Trophoblast cell (in vitro differentiated cells and primary cell): Measurements from ENCODE around the gene PRR35.

Experiments used
- DNase-seq, 2 donors: peaks; one replicate each; pipeline ENCODE4 v3.0.0-alpha.2; 2016
- H2AFZ ChIP-seq: 2 replicates; pipeline ENCODE4 v1.6.1; 2013; ENCODE audit warnings: low read length, moderate library complexity, mild to moderate bottlenecking; ENCODE audit not compliant: insufficient read depth, poor library complexity
- H2AK5ac ChIP-seq: 2 replicates; pipeline ENCODE4 v1.6.1; 2013; ENCODE audit warnings: mild to moderate bottlenecking, low read length
- H2BK120ac ChIP-seq: 2 replicates; pipeline ENCODE4 v1.6.1; 2013; ENCODE audit warnings: low read length, mild to moderate bottlenecking, moderate library complexity; ENCODE audit not compliant: insufficient read depth, poor library complexity
- H2BK12ac ChIP-seq: 2 replicates; pipeline ENCODE4 v1.6.1; 2013; ENCODE audit warnings: mild to moderate bottlenecking, low read length, moderate library complexity
- H2BK5ac ChIP-seq: 2 replicates; pipeline ENCODE4 v1.6.1; 2013; ENCODE audit warnings: low read length, low read depth, moderate library complexity, mild to moderate bottlenecking; ENCODE audit not compliant: poor library complexity
- H3K14ac ChIP-seq: 2 replicates; pipeline ENCODE4 v1.6.1; 2013; ENCODE audit warnings: mild to moderate bottlenecking, low read length
- H3K18ac ChIP-seq: 2 replicates; pipeline ENCODE4 v1.6.1; 2013; ENCODE audit warnings: mild to moderate bottlenecking, low read length
- H3K23ac ChIP-seq: 2 replicates; pipeline ENCODE4 v1.6.1; 2013; ENCODE audit warnings: low read length
- H3K27ac ChIP-seq: 2 replicates; pipeline ENCODE4 v1.5.1; 2013; ENCODE audit warnings: low read depth, mild to moderate bottlenecking, inconsistent platforms, low read length, moderate library complexity
- H3K27me3 ChIP-seq: 2 replicates; pipeline ENCODE4 v1.6.1; 2013; ENCODE audit warnings: inconsistent platforms, mild to moderate bottlenecking, low read length, moderate library complexity; ENCODE audit not compliant: insufficient read depth
- H3K36me3 ChIP-seq, 2 experiments: 1 replicate in 1 of 2; 2 replicates in 1 of 2; pipeline ENCODE4 v1.6.1; 2013; ENCODE audit warnings: low read length in 2 of 2, mild to moderate bottlenecking in 2 of 2, moderate library complexity in 1 of 2; ENCODE audit not compliant: insufficient read depth in 2 of 2, control insufficient read depth in 1 of 2
- H3K4ac ChIP-seq: 2 replicates; pipeline ENCODE4 v1.6.1; 2013; ENCODE audit warnings: low read depth, mild to moderate bottlenecking, low read length, moderate library complexity
- H3K4me1 ChIP-seq, 2 experiments: 1 replicate in 1 of 2; 2 replicates in 1 of 2; pipeline ENCODE4 v1.6.1; 2013; ENCODE audit warnings: low read length in 2 of 2, mild to moderate bottlenecking in 2 of 2, moderate library complexity in 1 of 2; ENCODE audit not compliant: insufficient read depth in 2 of 2, control insufficient read depth in 1 of 2
- H3K4me2 ChIP-seq: 2 replicates; pipeline ENCODE4 v1.6.1; 2013; ENCODE audit warnings: inconsistent platforms, mild to moderate bottlenecking, low read length, moderate library complexity
- H3K4me3 ChIP-seq: 2 replicates; pipeline ENCODE4 v1.5.1; 2013; ENCODE audit warnings: mild to moderate bottlenecking, low read depth, low read length, inconsistent platforms
- H3K79me1 ChIP-seq: one replicate; pipeline ENCODE4 v1.6.1; 2013; ENCODE audit warnings: low read length
- H3K79me2 ChIP-seq: 2 replicates; pipeline ENCODE4 v1.6.1; 2013; ENCODE audit warnings: low read length, mild to moderate bottlenecking; ENCODE audit not compliant: control insufficient read depth, insufficient read depth, poor library complexity
- H3K9ac ChIP-seq: 2 replicates; pipeline ENCODE4 v1.6.1; 2013; ENCODE audit warnings: mild to moderate bottlenecking, low read length
- H3K9me3 ChIP-seq: 2 replicates; pipeline ENCODE4 v1.6.1; 2013; ENCODE audit warnings: low read depth, mild to moderate bottlenecking, control low read depth, inconsistent platforms, low read length; ENCODE audit not compliant: insufficient read depth
- H4K12ac ChIP-seq: 2 replicates; pipeline ENCODE4 v1.6.1; 2013; ENCODE audit warnings: low read depth, mild to moderate bottlenecking, low read length, moderate library complexity
- H4K8ac ChIP-seq: 2 replicates; pipeline ENCODE4 v1.6.1; 2013; ENCODE audit warnings: low read depth, mild to moderate bottlenecking, low read length, moderate library complexity
- H4K91ac ChIP-seq: one replicate; pipeline ENCODE4 v1.6.1; 2013; ENCODE audit warnings: low read depth, mild to moderate bottlenecking, low read length, moderate library complexity
- WGBS: extraction: QIAGEN DNeasy Blood & Tissue Kit; methylation state at CpG from one replicate; pipeline ENCODE4 v1.1.7; 2013; ENCODE audit warnings: missing lambda C conversion rate; ENCODE audit not compliant: insufficient read length, insufficient coverage; ENCODE audit errors: extremely low coverage; 5-methylcytosine and 5-hydroxymethylcytosine counted together

PRR35 gene

GRCh38 chr16:557463-558297 lies 2.5 kb upstream of the PRR35 start:
- no peak overlapping the region for H3K23ac ChIP-seq
- peaks cover 36% of the 10 kb centered on the region for H3K27me3 ChIP-seq
- no peaks in the 10 kb centered on the region for H3K4me1 ChIP-seq
- H4K8ac ChIP-seq, result no peak overlapping the region
- H3K27ac ChIP-seq, result no peak overlapping the region
- no peak for DNase-seq
- WGBS, result no CpG with 5 or more reads among the region's 23 CpGs
- H2AFZ ChIP-seq, result no peak overlapping the region
- H3K79me1 ChIP-seq, result no peaks in the 10 kb centered on the region
- no peak overlapping the region for H3K14ac ChIP-seq
- no peaks in the 10 kb centered on the region for H3K79me2 ChIP-seq
- H3K4me3 ChIP-seq, result no peak overlapping the region
- no peak overlapping the region for H3K9ac ChIP-seq
- H3K36me3 ChIP-seq, result peaks cover 12 to 13% of the 10 kb centered on the region in 2 experiments
- H2BK5ac ChIP-seq, result no peak overlapping the region
- H2AK5ac ChIP-seq, result no peak overlapping the region
- H3K4ac ChIP-seq, result no peak overlapping the region
- H2BK120ac ChIP-seq, result no peak overlapping the region
- peaks cover 6% of the 10 kb centered on the region for H3K9me3 ChIP-seq
- H3K18ac ChIP-seq, result no peak overlapping the region
- H3K4me2 ChIP-seq, result no peak overlapping the region
- H4K91ac ChIP-seq, result no peak overlapping the region
- H4K12ac ChIP-seq, result no peak overlapping the region
- H2BK12ac ChIP-seq, result no peak overlapping the region

GRCh38 chr16:558298-559020 lies 1.7 kb upstream of the PRR35 start:
- Histone ChIP-seq H3K27ac (no peak overlapping the region), H3K36me3 (peaks cover 8 to 9% of the 10 kb centered on the region in 2 experiments), H2BK12ac (no peak overlapping the region), H3K27me3 (peaks cover 36% of the 10 kb centered on the region), H3K4me2 (no peak overlapping the region), H2BK120ac (no peak overlapping the region), H3K79me2 (no peaks in the 10 kb centered on the region), H2AK5ac (no peak overlapping the region), H2BK5ac (no peak overlapping the region), H3K79me1 (no peaks in the 10 kb centered on the region), H3K9me3 (peaks cover 5% of the 10 kb centered on the region), H3K23ac (no peak overlapping the region), H3K4me3 (no peak overlapping the region), H3K14ac (no peak overlapping the region), H2AFZ (no peak overlapping the region), H4K8ac (no peak overlapping the region), H3K4ac (no peak overlapping the region), H3K4me1 (no peaks in the 10 kb centered on the region), H4K12ac (no peak overlapping the region), H3K18ac (no peak overlapping the region), H4K91ac (no peak overlapping the region), H3K9ac (no peak overlapping the region)
- no CpG with 5 or more reads among the region's 22 CpGs for WGBS
- no peak for DNase-seq

GRCh38 chr16:559021-559380 lies 1.2 kb upstream of the PRR35 start:
- H3K18ac ChIP-seq, result no peak overlapping the region
- H3K27ac ChIP-seq, result no peak overlapping the region
- no peak overlapping the region for H4K91ac ChIP-seq
- no peak overlapping the region for H3K9ac ChIP-seq
- no peak overlapping the region for H4K12ac ChIP-seq
- no peak overlapping the region for H3K4me3 ChIP-seq
- H3K14ac ChIP-seq, result no peak overlapping the region
- peaks cover 5% of the 10 kb centered on the region for H3K9me3 ChIP-seq
- no peak overlapping the region for H2AK5ac ChIP-seq
- no peak overlapping the region for H2BK5ac ChIP-seq
- H2AFZ ChIP-seq, result no peak overlapping the region
- no peak overlapping the region for H3K23ac ChIP-seq
- no peak overlapping the region for H2BK12ac ChIP-seq
- no peak overlapping the region for H4K8ac ChIP-seq
- no peaks in the 10 kb centered on the region for H3K79me1 ChIP-seq
- H3K36me3 ChIP-seq, result peaks cover 3 to 4% of the 10 kb centered on the region in 2 experiments
- DNase-seq, result no peak
- H3K4me2 ChIP-seq, result no peak overlapping the region
- H3K27me3 ChIP-seq, result peaks cover 36% of the 10 kb centered on the region
- H3K79me2 ChIP-seq, result no peaks in the 10 kb centered on the region
- no CpG with 5 or more reads among the region's 15 CpGs for WGBS
- no peak overlapping the region for H2BK120ac ChIP-seq
- no peak overlapping the region for H3K4ac ChIP-seq
- H3K4me1 ChIP-seq, result no peaks in the 10 kb centered on the region

- no peaks in the 10 kb centered on the region for H3K79me1 ChIP-seq
- H3K18ac ChIP-seq, result no peak overlapping the region
- no peak overlapping the region for H3K14ac ChIP-seq
- no peaks in the 10 kb centered on the region for H3K79me2 ChIP-seq
- H2BK120ac ChIP-seq, result no peak overlapping the region
- H3K9ac ChIP-seq, result no peak overlapping the region
- peaks cover 36% of the 10 kb centered on the region for H3K27me3 ChIP-seq
- H4K8ac ChIP-seq, result no peak overlapping the region
- H4K91ac ChIP-seq, result no peak overlapping the region
- H2AK5ac ChIP-seq, result no peak overlapping the region
- no peak for DNase-seq
- H2BK12ac ChIP-seq, result no peak overlapping the region
- H2BK5ac ChIP-seq, result no peak overlapping the region
- no peak overlapping the region for H3K4ac ChIP-seq
- H3K23ac ChIP-seq, result no peak overlapping the region
- WGBS, result no CpG with 5 or more reads among the region's 62 CpGs
- peaks cover 0 to 2% of the 10 kb centered on the region in 2 experiments for H3K36me3 ChIP-seq
- H3K4me1 ChIP-seq, result no peaks in the 10 kb centered on the region
- peak overlapping the region; percentile 28 for H3K4me2 ChIP-seq
- H2AFZ ChIP-seq, result no peak overlapping the region
- no peak overlapping the region for H4K12ac ChIP-seq
- H3K27ac ChIP-seq, result no peak overlapping the region
- peaks cover 5% of the 10 kb centered on the region for H3K9me3 ChIP-seq
- H3K4me3 ChIP-seq, result no peak overlapping the region
Observed at GRCh38 chr16:559411-560203, 587 bp upstream of the PRR35 start.
